Activated effector memory CD4-positive, alpha-beta T cell treated with Interleukin-2 at 50 U/mL for 16 hours (primary cell): ENCODE data around the gene ALDH5A1.

Experiments
- DNase-seq: peaks from one replicate; pipeline ENCODE4 v3.0.0-alpha.2; 2020

The ALDH5A1 gene

GRCh38 chr6:24494821-24495795 is at the start of gene ALDH5A1:
Gene ALDH5A1, plus strand, starts transcription at chr6:24494969. Its CDS starts 28 bp downstream, at chr6:24494997.
- DNase-seq: peak; percentile 72

- no peak for DNase-seq
Observed at GRCh38 chr6:24445704-24446103, 49.1 kb upstream of the ALDH5A1 start.

- no peak for DNase-seq
Observed at GRCh38 chr6:24446670-24447069, 48.1 kb upstream of the ALDH5A1 start.

- no peak for DNase-seq
Observed at GRCh38 chr6:24448396-24448795, 46.4 kb upstream of the ALDH5A1 start.

GRCh38 chr6:24448828-24449525 is 45.8 kb upstream of the ALDH5A1 start:
- DNase-seq: no peak

- DNase-seq: no peak
Observed at GRCh38 chr6:24451581-24452388, 43.0 kb upstream of the ALDH5A1 start.

GRCh38 chr6:24453921-24454320 is 40.8 kb upstream of the ALDH5A1 start:
- DNase-seq: no peak

GRCh38 chr6:24454452-24454851 is 40.3 kb upstream of the ALDH5A1 start:
- DNase-seq: no peak

GRCh38 chr6:24455061-24455460 is 39.7 kb upstream of the ALDH5A1 start:
- DNase-seq: no peak

- no peak for DNase-seq
Observed at GRCh38 chr6:24458134-24458533, 36.6 kb upstream of the ALDH5A1 start.

- no peak for DNase-seq
Observed at GRCh38 chr6:24458941-24459340, 35.8 kb upstream of the ALDH5A1 start.

GRCh38 chr6:24460966-24461365 is 33.8 kb upstream of the ALDH5A1 start:
- no peak for DNase-seq

GRCh38 chr6:24464253-24465038 is 30.3 kb upstream of the ALDH5A1 start:
- no peak for DNase-seq

GRCh38 chr6:24469811-24470210 is 25.0 kb upstream of the ALDH5A1 start:
- DNase-seq: no peak

- no peak for DNase-seq
Observed at GRCh38 chr6:24472181-24472580, 22.6 kb upstream of the ALDH5A1 start.

- no peak for DNase-seq
Observed at GRCh38 chr6:24476631-24477030, 18.1 kb upstream of the ALDH5A1 start.

GRCh38 chr6:24477070-24477469 is 17.7 kb upstream of the ALDH5A1 start:
- DNase-seq: no peak

GRCh38 chr6:24478903-24479302 is 15.9 kb upstream of the ALDH5A1 start:
- DNase-seq: no peak

- no peak for DNase-seq
Observed at GRCh38 chr6:24480705-24481104, 14.1 kb upstream of the ALDH5A1 start.

- DNase-seq: no peak
Observed at GRCh38 chr6:24481449-24481848, 13.3 kb upstream of the ALDH5A1 start.

GRCh38 chr6:24484657-24485323 is 10.0 kb upstream of the ALDH5A1 start:
- no peak for DNase-seq

- no peak for DNase-seq
Observed at GRCh38 chr6:24486065-24486464, 8.7 kb upstream of the ALDH5A1 start.
